K562 (cell line): ENCODE results near the gene PREP. TPM values are rescaled to one million over a fixed set of nuclear protein-coding genes. Genes with fewer than 3 reads are reported as not detected.

Source experiments
- ATAC-seq: fragments of 200-7000 bp; cut with Tn5 transposase; 3 replicates; pipeline ENCODE4 v1.9.1; 2020; ENCODE audit warnings: moderate library complexity
- BruUV-seq: library from RNA; stranded (reverse); fragments of 400-500 nt; replicated peaks from 2 replicates; lab custom pipeline; 2021; lab: Mats Ljungman, UMichigan
- CTCF ChIA-PET: fragments of 300-600 bp; formaldehyde crosslinking; extraction: SDS; loops from one replicate; lab custom pipeline; 2021; ENCODE audit warnings: low intra/inter-chr PET ratio; lab: Yijun Ruan, JAX
- POLR2A ChIA-PET: fragments of 300-600, 350-650 bp; sonication (Branson Sonifier 250); formaldehyde crosslinking; extraction: SDS; loops from one replicate; lab custom pipeline; 2021; ENCODE audit warnings: antibody characterized with exemption, inconsistent platforms; lab: Yijun Ruan, JAX
- DNase-seq, 4 experiments: peaks; one replicate each; pipeline versions ENCODE4 v3.0.0 to v3.0.0-alpha.2; 2011 to 2018; ENCODE audit warnings: low spot score in 3 of 4, mixed read lengths in 3 of 4; ENCODE audit errors: extremely low read depth in 1 of 4
- FAIRE-seq: peaks from 2 replicates; lab custom pipeline; 2011; peaks lifted over from hg19 to GRCh38; lab: Jason Lieb, UNC
- H2AFZ ChIP-seq: 2 replicates; pipeline ENCODE4 v1.6.0; 2011; ENCODE audit warnings: low read depth, low read length, control low read depth, inconsistent platforms
- H3K27ac ChIP-seq: fragments of 200-600 bp; 3 replicates; pipeline ENCODE4 v1.8.0; 2011; ENCODE audit warnings: low read depth, mild to moderate bottlenecking, control low read depth, inconsistent platforms, low read length, moderate library complexity, mixed read lengths; ENCODE audit errors: extremely low read depth
- H3K27me3 ChIP-seq, 2 experiments: fragments of 300-600 bp in 1 of 2; 2 replicates in 1 of 2; 3 replicates in 1 of 2; pipeline versions ENCODE4 v1.6.0 to v1.8.0; 2011; ENCODE audit warnings: inconsistent platforms in 2 of 2, low read length in 2 of 2, mild to moderate bottlenecking in 1 of 2, mixed read lengths in 1 of 2, moderate library complexity in 1 of 2; ENCODE audit not compliant: control insufficient read depth in 2 of 2, insufficient read depth in 2 of 2
- H3K36me3 ChIP-seq: fragments of 300-600 bp; 3 replicates; pipeline ENCODE4 v1.8.0; 2011; ENCODE audit warnings: mild to moderate bottlenecking, low read length, inconsistent platforms; ENCODE audit not compliant: control insufficient read depth, insufficient read depth
- H3K4me1 ChIP-seq, 2 experiments: fragments of 200-600 bp in 1 of 2; replicated peaks in 1 of 2; 2 replicates in 1 of 2; 3 replicates in 1 of 2; pipeline versions ENCODE4 v1.5.1 to v1.8.0; 2011; ENCODE audit warnings: inconsistent platforms in 2 of 2, low read length in 2 of 2, mild to moderate bottlenecking in 1 of 2, mixed read lengths in 1 of 2, moderate library complexity in 1 of 2; ENCODE audit not compliant: control insufficient read depth in 2 of 2, insufficient read depth in 2 of 2
- H3K4me2 ChIP-seq: 2 replicates; pipeline ENCODE4 v1.6.1; 2011; ENCODE audit warnings: low read length, control low read depth, inconsistent platforms, mixed read lengths; ENCODE audit not compliant: insufficient read depth
- H3K4me3 ChIP-seq: fragments of 200-600 bp; sonication (generic), shearing (Covaris generic); 2 replicates; pipeline ENCODE4 v1.5.1; 2016; ENCODE audit warnings: control low read depth, inconsistent platforms
- H3K79me2 ChIP-seq: fragments of 200-600 bp; 3 replicates; pipeline ENCODE4 v1.8.0; 2011; ENCODE audit warnings: low read length, inconsistent platforms; ENCODE audit not compliant: control insufficient read depth, insufficient read depth
- H3K9ac ChIP-seq, 2 experiments: 2 replicates each; pipeline versions ENCODE4 v1.6.0 to v1.6.1; 2011; ENCODE audit warnings: low read depth in 2 of 2, low read length in 2 of 2, control low read depth in 1 of 2, inconsistent platforms in 1 of 2, mild to moderate bottlenecking in 1 of 2, mixed read lengths in 1 of 2; ENCODE audit not compliant: insufficient read depth in 1 of 2
- H3K9me1 ChIP-seq: one replicate; pipeline ENCODE4 v1.6.0; 2011; ENCODE audit warnings: inconsistent platforms, mild to moderate bottlenecking, low read length, moderate library complexity; ENCODE audit not compliant: control insufficient read depth, insufficient read depth
- H3K9me3 ChIP-seq: replicated peaks from 2 replicates; pipeline ENCODE4 v1.5.1; 2011; ENCODE audit warnings: low read depth, low read length, inconsistent platforms; ENCODE audit not compliant: control insufficient read depth, insufficient read depth
- H4K20me1 ChIP-seq: replicated peaks from 2 replicates; pipeline ENCODE4 v1.6.1; 2011; ENCODE audit warnings: low read length, inconsistent platforms, mixed read lengths; ENCODE audit not compliant: control insufficient read depth, insufficient read depth
- AFF1 ChIP-seq, 2 experiments: fragments of 450-650 bp; IDR thresholded peaks; 2 replicates each; pipeline ENCODE4 v1.6.1; 2018; ENCODE audit warnings: mild to moderate bottlenecking in 2 of 2, low read depth in 1 of 2; ENCODE audit not compliant: partially characterized antibody in 2 of 2
- CBFA2T3 ChIP-seq: fragments of 450-650 bp; IDR thresholded peaks from 2 replicates; pipeline ENCODE4 v1.6.1; 2017
- FOS ChIP-seq: IDR thresholded peaks from 3 replicates; pipeline ENCODE4 v1.6.1; 2011; ENCODE audit not compliant: insufficient read length; ENCODE audit errors: extremely low read depth
- WGBS: fragments of 100-300 bp; shearing (Covaris generic); methylation state at CpG from one replicate; pipeline ENCODE4 v1.1.6; 2016; ENCODE audit warnings: low coverage, mixed read lengths; ENCODE audit not compliant: insufficient coverage; ENCODE audit errors: missing lambda C conversion rate; 5-methylcytosine and 5-hydroxymethylcytosine counted together
- in situ Hi-C: fragments of 300-500 bp; cut with MboI; formaldehyde crosslinking; loops from 4 replicates; pipeline ENCODE4 v1.15.0; 2018; ENCODE audit warnings: inconsistent platforms, mixed read lengths
- intact Hi-C: fragments of 100-400 bp; cut with micrococcal nuclease; formaldehyde crosslinking; loops from 2 replicates; pipeline ENCODE4 v1.14.2; 2022
- polyA plus RNA-seq, 8 experiments: library from polyadenylated mRNA; depleted of rRNA in 4 of 8; stranded (reverse) in 5 of 8; unstranded in 3 of 8; fragments of >200 nt; fragmentation: Nextera tagmentation in 2 of 8; fragmentation: Illumina TruSeq in 1 of 8; extraction: Ambion mirVana in 2 of 8; extraction: Trizol in 1 of 8; gene quantifications; 2 replicates each; pipeline versions ENCODE4 v1.2.1 to v1.2.3, GENCODE V29; 2011 to 2014; ENCODE audit warnings: inconsistent platforms in 1 of 8, missing spikeins in 1 of 8
- total RNA-seq, 7 experiments: library from RNA; depleted of rRNA in 6 of 7; stranded (reverse); fragments of >200 nt in 6 of 7; fragmentation: Illumina TruSeq in 2 of 7; extraction: Trizol in 2 of 7; gene quantifications; 2 replicates each; pipeline versions ENCODE4 v1.2.1 to v1.2.3, GENCODE V29; 2011 to 2021; ENCODE audit warnings: low replicate concordance in 1 of 7

The PREP gene
- total and polyA plus RNA-seq, 9 of the 15 experiments (the other 6 are each of a cell fraction or from before 2014, with no cell fraction given): 14.1 to 60.8 (median 28.3) TPM

DNA sequence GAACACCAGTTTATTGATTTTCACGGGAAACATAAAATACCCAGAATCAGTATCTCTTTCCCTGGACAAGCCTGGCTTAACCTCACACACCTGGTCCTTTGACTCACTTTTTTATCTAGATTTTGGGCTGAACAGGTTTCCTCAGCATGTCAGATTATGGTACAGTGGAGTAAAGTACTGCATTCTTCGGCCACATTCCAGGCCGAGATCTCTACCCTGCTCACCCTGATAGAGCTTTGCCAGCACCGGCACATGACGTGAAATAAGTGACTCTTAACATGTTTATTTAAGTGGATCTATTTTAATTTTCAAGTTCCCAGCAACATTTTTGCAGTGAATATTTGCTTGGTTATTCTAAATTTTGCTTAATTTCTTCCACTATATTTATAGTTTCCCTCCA is 144.1 kb downstream of the PREP start:
- CTCF ChIA-PET: no interaction called here
- TF ChIP-seq FOS (no peak), AFF1 (IDR thresholded peaks at IDR 0.05; ENCODE audit: low read depth in 1 of 2, partially characterized antibody in 2 of 2) (no peak), CBFA2T3 (peak; percentile 20; the same call in 1 of the 2 replicates)
- H3K27me3 ChIP-seq: peaks cover 18 to 29% of the 10 kb centered on the region in 2 experiments; a peak in 4 of 5 replicates
- no peak for DNase-seq
- H3K4me3 ChIP-seq: no peak overlapping the region
- H4K20me1 ChIP-seq: no peaks in the 10 kb centered on the region
- BruUV-seq: no TSS peak
- no peaks in the 10 kb centered on the region for H3K79me2 ChIP-seq
- 5% methylated on average over 5 of the region's 5 CpGs for WGBS
- intact Hi-C loops (no loop called here), in situ Hi-C loops (no loop called here)
- H2AFZ ChIP-seq: no peak overlapping the region
- H3K9ac ChIP-seq: no peak overlapping the region
- POLR2A ChIA-PET: no interaction called here
- no peaks in the 10 kb centered on the region for H3K9me3 ChIP-seq
- H3K27ac ChIP-seq: no peak overlapping the region
- no peak overlapping the region for H3K4me2 ChIP-seq
- H3K36me3 ChIP-seq: no peaks in the 10 kb centered on the region
- no peaks in the 10 kb centered on the region; a peak in 1 of 5 replicates for H3K4me1 ChIP-seq
- ATAC-seq: no peak
- no peak for FAIRE-seq
- no peaks in the 10 kb centered on the region for H3K9me1 ChIP-seq
